ENCODE results near the gene SOAT2. TPM values are rescaled to one million over a fixed set of nuclear protein-coding genes. Genes with fewer than 3 reads are reported as not detected.
A peak's percentile ranks its signal among the peaks of the same experiment; 100 is the strongest.

SOAT2 gene
- total RNA-seq (under 1 TPM in 2 of 4 donors, not detected in 2; 0.17 to 0.18 TPM), polyA plus RNA-seq (0.07 TPM)
- long read RNA-seq, donor 1 = 0 reads
- long read RNA-seq, donor 2 = 0 reads
- long read RNA-seq, donor 3 = 0 reads
- long read RNA-seq, donor 4 = 0 reads

GRCh38 chr12:53102883-53103807 is at the start of gene SOAT2:
Gene SOAT2, plus strand, starts transcription at chr12:53103486. Its CDS starts 92 bp downstream, at chr12:53103578.
- H3K4me3 ChIP-seq (ENCODE audit: low read length) = no peak within 1 kb of the TSS
- no peaks in the 10 kb centered on the region for H3K9me3 ChIP-seq (ENCODE audit: control insufficient read depth, low read length)
- ATAC-seq (no peak), DNase-seq (peak in 2 of 3 donors; percentile 64)
- no peaks in the 10 kb centered on the region for H3K27me3 ChIP-seq (ENCODE audit: control insufficient read depth, insufficient read depth)
- intact Hi-C loops (cut with DNase I) = no loop called here
- peaks cover 3% of the 10 kb centered on the region for H3K4me1 ChIP-seq (ENCODE audit: control insufficient read depth, insufficient read depth, low read length)
- no peak within 1 kb of the TSS for H3K27ac ChIP-seq (ENCODE audit: low read length)
- 83% methylated on average over 23 of the region's 23 CpGs for WGBS

- peaks cover 8% of the 10 kb centered on the region for H3K4me1 ChIP-seq (ENCODE audit: control insufficient read depth, insufficient read depth, low read length)
- intact Hi-C loops (cut with DNase I) = no loop called here
- H3K9me3 ChIP-seq (ENCODE audit: control insufficient read depth, low read length) = no peaks in the 10 kb centered on the region
- ATAC-seq = peak; percentile 66 to 68
- peak overlapping the region; percentile 93 for H3K27ac ChIP-seq (ENCODE audit: low read length)
- no peaks in the 10 kb centered on the region for H3K27me3 ChIP-seq (ENCODE audit: control insufficient read depth, insufficient read depth)
- H3K4me3 ChIP-seq (ENCODE audit: low read length) = peak overlapping the region; percentile 6
- DNase-seq = peak; percentile 94 to 97 (median 97)
- WGBS = 19% methylated on average over 48 of the region's 48 CpGs
Observed at GRCh38 chr12:53054112-53054878, 49.0 kb upstream of the SOAT2 start.

- Histone ChIP-seq H3K9me3 (ENCODE audit: control insufficient read depth, low read length) (no peaks in the 10 kb centered on the region), H3K27ac (ENCODE audit: low read length) (no peak overlapping the region), H3K4me1 (ENCODE audit: control insufficient read depth, insufficient read depth, low read length) (peaks cover 8% of the 10 kb centered on the region), H3K4me3 (ENCODE audit: low read length) (no peak overlapping the region), H3K27me3 (ENCODE audit: control insufficient read depth, insufficient read depth) (no peaks in the 10 kb centered on the region)
- intact Hi-C loops (cut with DNase I) = no loop called here
- WGBS = 82% methylated on average over 15 of the region's 15 CpGs
- ATAC-seq = no peak
- DNase-seq = peak; percentile 25 to 73 (median 68)
Observed at GRCh38 chr12:53055471-53056266, 47.6 kb upstream of the SOAT2 start.

GRCh38 chr12:53056296-53056695 is 47.0 kb upstream of the SOAT2 start:
- no peaks in the 10 kb centered on the region for H3K9me3 ChIP-seq (ENCODE audit: control insufficient read depth, low read length)
- no peaks in the 10 kb centered on the region for H3K27me3 ChIP-seq (ENCODE audit: control insufficient read depth, insufficient read depth)
- H3K27ac ChIP-seq (ENCODE audit: low read length) = no peak overlapping the region
- no peak overlapping the region for H3K4me3 ChIP-seq (ENCODE audit: low read length)
- DNase-seq = peak in 1 of 3 donors; percentile 42
- intact Hi-C loops (cut with DNase I) = no loop called here
- ATAC-seq = no peak
- peaks cover 8% of the 10 kb centered on the region for H3K4me1 ChIP-seq (ENCODE audit: control insufficient read depth, insufficient read depth, low read length)
- 69% methylated on average over 5 of the region's 5 CpGs for WGBS

GRCh38 chr12:53056901-53057300 is 46.4 kb upstream of the SOAT2 start:
- peaks cover 9% of the 10 kb centered on the region for H3K4me1 ChIP-seq (ENCODE audit: control insufficient read depth, insufficient read depth, low read length)
- WGBS = 92% methylated on average over 7 of the region's 7 CpGs
- H3K27ac ChIP-seq (ENCODE audit: low read length) = no peak overlapping the region
- no peak overlapping the region for H3K4me3 ChIP-seq (ENCODE audit: low read length)
- H3K9me3 ChIP-seq (ENCODE audit: control insufficient read depth, low read length) = no peaks in the 10 kb centered on the region
- no peaks in the 10 kb centered on the region for H3K27me3 ChIP-seq (ENCODE audit: control insufficient read depth, insufficient read depth)
- intact Hi-C loops (cut with DNase I) = no loop called here
- ATAC-seq = no peak
- peak in 2 of 3 donors; percentile 48 to 53 for DNase-seq

- peak; percentile 20 to 60 (median 50) for DNase-seq
- Histone ChIP-seq H3K4me3 (ENCODE audit: low read length) (no peak overlapping the region), H3K27me3 (ENCODE audit: control insufficient read depth, insufficient read depth) (no peaks in the 10 kb centered on the region), H3K4me1 (ENCODE audit: control insufficient read depth, insufficient read depth, low read length) (peaks cover 9% of the 10 kb centered on the region), H3K27ac (ENCODE audit: low read length) (no peak overlapping the region), H3K9me3 (ENCODE audit: control insufficient read depth, low read length) (no peaks in the 10 kb centered on the region)
- no peak for ATAC-seq
- intact Hi-C loops (cut with DNase I) = no loop called here
- WGBS = 85% methylated on average over 13 of the region's 13 CpGs
Observed at GRCh38 chr12:53057816-53058500, 45.3 kb upstream of the SOAT2 start.

- Histone ChIP-seq H3K9me3 (ENCODE audit: control insufficient read depth, low read length) (no peaks in the 10 kb centered on the region), H3K4me3 (ENCODE audit: low read length) (no peak overlapping the region), H3K27me3 (ENCODE audit: control insufficient read depth, insufficient read depth) (no peaks in the 10 kb centered on the region), H3K4me1 (ENCODE audit: control insufficient read depth, insufficient read depth, low read length) (peaks cover 6% of the 10 kb centered on the region), H3K27ac (ENCODE audit: low read length) (no peak overlapping the region)
- ATAC-seq (no peak), DNase-seq (peak; percentile 41 to 70 (median 65))
- intact Hi-C loops (cut with DNase I) = no loop called here
- 73% methylated on average over 35 of the region's 35 CpGs for WGBS
Observed at GRCh38 chr12:53058674-53059433, 44.4 kb upstream of the SOAT2 start.

- intact Hi-C loops (cut with DNase I) = loop anchor here in 2 of 4 donors (10.0 kb wide), 1 partner anchor 135 kb away; no protein-coding TSS in a partner anchor
- DNase-seq = peak; percentile 28 to 66 (median 47)
- Histone ChIP-seq H3K4me1 (ENCODE audit: control insufficient read depth, insufficient read depth, low read length) (peaks cover 6% of the 10 kb centered on the region), H3K27ac (ENCODE audit: low read length) (no peak overlapping the region), H3K27me3 (ENCODE audit: control insufficient read depth, insufficient read depth) (no peaks in the 10 kb centered on the region), H3K4me3 (ENCODE audit: low read length) (no peak overlapping the region), H3K9me3 (ENCODE audit: control insufficient read depth, low read length) (no peaks in the 10 kb centered on the region)
- 89% methylated on average over 24 of the region's 24 CpGs for WGBS
- ATAC-seq = no peak
Observed at GRCh38 chr12:53059434-53060063, 43.7 kb upstream of the SOAT2 start.

GRCh38 chr12:53060064-53060720 is 43.1 kb upstream of the SOAT2 start:
- peaks cover 6% of the 10 kb centered on the region for H3K4me1 ChIP-seq (ENCODE audit: control insufficient read depth, insufficient read depth, low read length)
- ATAC-seq (no peak), DNase-seq (peak in 1 of 3 donors; percentile 50)
- H3K27ac ChIP-seq (ENCODE audit: low read length) = no peak overlapping the region
- 81% methylated on average over 17 of the region's 17 CpGs for WGBS
- H3K4me3 ChIP-seq (ENCODE audit: low read length) = no peak overlapping the region
- H3K9me3 ChIP-seq (ENCODE audit: control insufficient read depth, low read length) = no peaks in the 10 kb centered on the region
- intact Hi-C loops (cut with DNase I) = loop anchor here in 2 of 4 donors (10.0 kb wide), 1 partner anchor 135 kb away; no protein-coding TSS in a partner anchor
- no peaks in the 10 kb centered on the region for H3K27me3 ChIP-seq (ENCODE audit: control insufficient read depth, insufficient read depth)

Measured in right cardiac atrium (tissue), 5 donors.